C4-2B (cell line): ENCODE measurements around the gene CYTH3.

ENCODE experiments used
- ZFX ChIP-seq: fragments of 450-650 bp; IDR thresholded peaks from 2 replicates; pipeline ENCODE4 v1.6.1; 2017
- TF ChIP-seq, protein P1 (sequence below): fragments of 450-650 bp; conservative IDR thresholded peaks from 2 replicates; pipeline ENCODE4 v1.5.1; 2017; ENCODE audit warnings: mild to moderate bottlenecking

DNA sequence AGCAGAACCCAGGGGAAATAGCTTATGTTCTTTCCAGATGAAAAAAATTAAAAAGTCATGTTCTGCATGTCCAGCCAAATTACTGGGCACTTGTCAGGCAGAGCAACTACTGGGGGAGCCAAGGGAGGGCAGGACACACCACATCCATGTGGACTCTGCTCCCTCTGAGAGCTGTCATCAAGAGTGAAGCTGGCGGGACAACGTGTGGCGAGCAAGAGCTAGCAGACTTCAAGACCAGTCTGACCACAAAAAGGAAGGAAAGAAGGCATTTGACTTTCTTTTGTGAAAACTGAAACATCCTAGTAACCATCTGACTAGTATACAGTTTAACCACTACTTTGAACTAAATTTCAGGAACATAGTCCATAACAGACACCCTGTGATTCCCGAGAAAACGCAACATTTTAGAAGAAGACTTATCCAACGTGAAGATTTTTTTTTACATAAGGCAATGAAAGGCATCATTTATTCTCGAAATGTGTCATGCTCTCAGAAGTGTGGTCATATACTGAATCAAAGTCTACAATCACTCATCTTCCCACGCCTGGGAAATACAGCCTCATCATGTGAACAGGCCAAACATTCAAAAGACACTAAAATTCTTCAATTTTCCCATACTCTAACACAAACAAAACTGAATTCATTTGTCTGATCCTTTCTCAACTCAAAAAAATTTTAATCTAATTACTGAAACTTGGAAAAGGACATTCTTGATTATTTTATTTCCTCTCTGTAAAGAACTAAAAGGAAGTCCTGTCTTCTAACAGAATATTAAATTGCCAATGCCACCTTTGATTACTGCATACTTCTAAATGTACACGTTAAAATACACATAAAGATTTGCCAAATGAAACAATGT, 15.5 kb downstream of the CYTH3 start:
- TF ChIP-seq, protein P1, sequence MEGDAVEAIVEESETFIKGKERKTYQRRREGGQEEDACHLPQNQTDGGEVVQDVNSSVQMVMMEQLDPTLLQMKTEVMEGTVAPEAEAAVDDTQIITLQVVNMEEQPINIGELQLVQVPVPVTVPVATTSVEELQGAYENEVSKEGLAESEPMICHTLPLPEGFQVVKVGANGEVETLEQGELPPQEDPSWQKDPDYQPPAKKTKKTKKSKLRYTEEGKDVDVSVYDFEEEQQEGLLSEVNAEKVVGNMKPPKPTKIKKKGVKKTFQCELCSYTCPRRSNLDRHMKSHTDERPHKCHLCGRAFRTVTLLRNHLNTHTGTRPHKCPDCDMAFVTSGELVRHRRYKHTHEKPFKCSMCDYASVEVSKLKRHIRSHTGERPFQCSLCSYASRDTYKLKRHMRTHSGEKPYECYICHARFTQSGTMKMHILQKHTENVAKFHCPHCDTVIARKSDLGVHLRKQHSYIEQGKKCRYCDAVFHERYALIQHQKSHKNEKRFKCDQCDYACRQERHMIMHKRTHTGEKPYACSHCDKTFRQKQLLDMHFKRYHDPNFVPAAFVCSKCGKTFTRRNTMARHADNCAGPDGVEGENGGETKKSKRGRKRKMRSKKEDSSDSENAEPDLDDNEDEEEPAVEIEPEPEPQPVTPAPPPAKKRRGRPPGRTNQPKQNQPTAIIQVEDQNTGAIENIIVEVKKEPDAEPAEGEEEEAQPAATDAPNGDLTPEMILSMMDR = no peak
- TF ChIP-seq ZFX = no peak
